ENCODE data around the gene NT5DC1.

NT5DC1 gene

DNA sequence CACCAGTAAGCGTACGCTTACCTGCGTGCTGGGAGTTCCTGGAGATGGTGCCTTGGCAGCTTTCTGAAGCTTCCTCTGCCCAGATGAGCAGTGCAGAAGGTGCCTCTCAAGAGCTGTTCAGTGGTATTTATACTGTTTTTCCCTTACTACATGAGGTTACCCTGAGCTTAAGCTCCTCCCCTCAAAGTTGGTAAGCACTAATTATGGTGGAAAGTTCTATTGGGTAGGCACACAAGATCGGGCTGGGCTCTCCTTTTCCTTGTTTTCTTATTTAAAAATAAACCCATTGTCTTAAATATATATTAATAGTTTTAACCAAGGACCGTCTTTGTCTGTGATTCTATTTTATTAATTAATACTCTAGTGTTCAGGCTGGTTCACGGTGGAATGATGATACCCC, 25.4 kb downstream of the NT5DC1 start, which contains the start of gene COL10A1:
TSS of gene COL10A1 (minus strand) at position 101 of the 400 bp plus-strand sequence. CDS start 640 bp downstream, outside the sequence.
- no peak for DNase-seq (ENCODE audit: low read depth)
- H3K4me3 ChIP-seq (ENCODE audit: low read depth, low read length) = no peak within 1 kb of the TSS

DNA sequence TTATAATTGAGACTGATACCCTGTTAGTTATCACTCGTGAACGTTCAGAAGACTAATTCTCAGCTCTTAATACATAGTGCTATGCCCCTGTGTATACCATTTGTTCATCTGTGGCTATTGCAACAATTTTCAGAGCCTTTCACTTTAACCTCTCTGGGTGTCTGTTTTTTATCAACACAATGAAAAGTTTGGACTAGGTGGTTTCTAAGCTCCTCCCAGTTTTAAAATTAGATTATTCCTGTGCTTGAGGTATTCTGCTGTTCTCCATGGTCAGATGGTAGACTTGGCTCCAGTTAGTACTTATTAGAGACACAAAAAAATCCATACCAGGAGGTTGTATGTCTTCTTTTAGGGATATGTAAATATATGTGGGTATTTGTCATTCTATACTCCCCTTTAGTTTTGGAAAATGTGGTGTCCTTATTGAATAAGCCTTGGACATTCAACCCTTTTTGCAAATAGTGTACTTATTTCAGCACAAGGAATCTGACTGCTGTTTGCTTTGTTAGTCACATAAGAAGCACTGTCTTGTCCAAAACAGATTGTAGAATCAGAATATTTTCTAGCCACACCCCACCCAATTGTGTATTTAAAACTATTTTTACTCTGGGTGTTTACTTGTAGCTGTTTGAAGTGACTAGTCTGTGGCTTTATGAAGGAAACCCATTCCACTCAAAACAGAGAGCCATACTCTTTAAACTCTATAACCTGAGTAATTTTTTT, 27.3 kb downstream of the NT5DC1 start:
- no peak overlapping the region for H3K4me3 ChIP-seq (ENCODE audit: low read depth, low read length)

DNA sequence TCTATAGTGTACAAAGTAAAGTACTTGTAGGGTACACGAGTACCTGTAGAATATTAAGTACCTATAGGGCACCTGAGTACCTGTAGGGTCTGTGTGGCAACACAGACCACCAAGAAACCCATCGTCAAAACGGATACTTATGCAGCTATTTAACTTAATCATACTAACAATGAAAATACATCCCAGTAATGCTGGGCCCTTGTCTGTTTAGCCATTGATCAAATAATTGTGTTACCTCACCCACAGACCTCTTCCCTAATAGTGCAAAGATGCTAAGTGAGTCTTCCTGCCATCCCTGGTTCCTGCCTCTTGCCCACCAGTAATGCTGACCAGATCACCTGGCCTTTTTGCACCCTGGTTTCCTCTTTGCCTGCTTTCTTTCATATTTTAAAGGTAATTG, 32.8 kb downstream of the NT5DC1 start:
- no peak for DNase-seq (ENCODE audit: low read depth)
- no peak overlapping the region for H3K4me3 ChIP-seq (ENCODE audit: low read depth, low read length)

More for the DNA sequence above, 27.3 kb downstream of the NT5DC1 start:
- no peak for DNase-seq (ENCODE audit: low read depth)

DNA sequence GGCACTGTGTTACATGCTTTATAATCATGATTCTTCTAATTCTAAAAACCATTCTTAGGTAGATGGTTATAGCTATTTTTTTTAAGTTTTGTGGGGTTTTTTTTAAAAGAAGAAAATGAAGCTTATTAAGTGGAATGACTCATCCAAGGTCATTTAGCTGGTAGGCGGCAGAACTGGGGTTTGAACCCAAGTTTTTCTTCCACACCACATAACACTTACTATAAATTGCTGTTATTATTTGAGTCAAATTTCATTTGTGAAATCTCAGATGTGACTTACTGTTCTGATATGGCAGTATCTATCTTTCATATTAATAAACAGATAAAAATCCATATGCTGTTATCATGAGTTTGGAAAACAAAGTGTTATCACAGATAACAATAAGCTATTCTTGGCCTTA, 35.7 kb downstream of the NT5DC1 start:
- H3K4me3 ChIP-seq (ENCODE audit: low read depth, low read length) = no peak overlapping the region
- DNase-seq (ENCODE audit: low read depth) = no peak

DNA sequence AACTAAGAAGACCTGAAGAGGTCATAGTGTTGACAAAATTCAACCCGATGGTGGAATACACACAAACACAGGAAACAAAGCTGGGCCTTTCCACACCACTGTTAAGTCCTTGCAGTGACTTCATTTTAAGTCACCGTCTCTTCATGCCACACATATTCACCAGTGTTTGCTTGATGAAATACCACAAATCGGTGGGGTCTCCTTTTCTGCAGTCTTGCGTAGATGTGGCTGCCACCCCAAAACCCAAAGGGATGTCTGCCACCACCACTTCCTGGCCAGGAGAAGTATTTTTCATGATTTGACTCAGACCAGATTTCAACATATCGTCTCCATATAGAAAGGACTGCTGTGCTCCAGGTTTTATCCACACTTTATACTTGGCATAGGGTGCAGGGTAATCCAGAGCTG, 36.3 kb downstream of the NT5DC1 start:
- DNase-seq (ENCODE audit: low read depth) = no peak
- H3K4me3 ChIP-seq (ENCODE audit: low read depth, low read length) = no peak overlapping the region

DNA sequence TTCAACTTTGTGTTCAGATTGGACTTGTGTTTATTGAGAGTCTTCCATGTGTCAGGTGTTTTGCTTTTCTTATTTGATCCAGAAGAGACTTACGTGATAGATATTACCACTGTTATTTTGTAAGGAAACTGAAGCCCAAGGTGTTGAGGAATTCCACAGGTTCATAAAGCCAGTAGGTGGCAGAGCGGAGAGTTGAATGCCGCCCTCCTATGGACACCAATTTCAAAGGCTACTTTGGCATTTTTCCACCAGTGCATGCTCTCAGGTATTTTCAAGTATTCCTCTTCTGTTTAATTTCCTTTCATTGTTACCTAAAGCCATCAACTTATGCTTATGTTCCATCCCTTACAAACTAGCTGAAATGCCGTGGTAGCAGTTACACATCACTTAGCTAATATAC, 39.3 kb downstream of the NT5DC1 start:
- no peak for DNase-seq (ENCODE audit: low read depth)
- no peak overlapping the region for H3K4me3 ChIP-seq (ENCODE audit: low read depth, low read length)

DNA sequence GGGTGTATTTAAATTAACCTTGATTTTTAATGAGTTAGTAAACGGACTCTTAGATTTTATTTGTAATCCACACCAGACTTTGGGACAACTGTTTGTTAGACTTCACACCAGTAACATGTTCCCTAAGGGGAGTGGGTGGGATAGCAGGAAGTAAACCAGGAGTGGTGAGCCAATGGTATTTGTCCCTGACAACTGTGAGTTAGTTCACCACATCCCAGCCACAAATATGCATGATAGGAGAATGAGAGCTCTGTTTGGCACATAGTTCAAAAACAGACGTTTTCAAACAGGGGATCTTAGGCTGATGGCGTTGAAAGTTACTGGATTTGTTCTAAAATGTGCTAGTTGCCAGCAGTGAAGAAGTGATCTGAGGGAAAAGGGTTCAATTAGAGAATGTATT, 44.0 kb downstream of the NT5DC1 start:
- peak; percentile 76 for DNase-seq (ENCODE audit: low read depth)
- no peak overlapping the region for H3K4me3 ChIP-seq (ENCODE audit: low read depth, low read length)

DNA sequence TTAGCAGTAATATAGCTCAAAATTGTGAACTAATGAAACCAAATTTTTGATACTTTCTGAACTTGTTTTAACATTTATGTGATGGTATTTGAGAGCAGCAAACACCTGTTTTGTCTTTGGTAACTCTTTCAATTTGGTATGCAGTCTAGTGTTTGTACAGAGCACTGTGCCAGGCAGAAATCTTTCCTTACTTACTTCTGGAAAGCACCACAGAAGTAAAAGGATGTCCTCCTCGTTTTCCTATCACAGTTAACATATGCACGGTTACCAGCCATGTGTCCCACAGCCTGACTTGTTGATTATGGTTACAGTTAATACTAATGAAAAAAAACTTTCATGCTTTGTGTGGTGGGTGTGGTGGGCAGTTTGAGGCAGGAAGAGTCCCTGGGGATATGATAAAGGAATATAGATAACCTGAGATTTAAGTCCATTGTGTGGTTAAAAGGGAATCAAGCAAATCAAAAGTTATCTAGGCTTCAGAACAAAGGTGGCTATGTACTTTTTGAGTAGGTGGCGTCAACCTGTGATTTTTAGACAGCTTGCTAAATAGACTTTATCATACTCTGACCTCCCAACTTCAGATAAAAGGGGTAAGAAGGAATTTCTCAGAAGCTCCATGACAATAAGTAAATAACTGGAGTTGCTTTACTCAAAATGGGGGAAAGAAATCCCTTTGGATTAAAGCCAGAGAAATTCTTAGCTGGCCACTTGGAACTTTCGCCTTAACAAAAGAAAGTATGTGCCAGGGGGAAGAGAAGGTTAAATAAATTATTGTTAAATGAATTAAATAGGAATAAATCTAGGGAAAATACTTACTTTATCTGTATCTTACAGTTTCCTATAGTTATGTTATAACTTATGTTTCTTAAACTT, 45.4 kb downstream of the NT5DC1 start:
- DNase-seq (ENCODE audit: low read depth) = no peak
- H3K4me3 ChIP-seq (ENCODE audit: low read depth, low read length) = no peak overlapping the region

DNA sequence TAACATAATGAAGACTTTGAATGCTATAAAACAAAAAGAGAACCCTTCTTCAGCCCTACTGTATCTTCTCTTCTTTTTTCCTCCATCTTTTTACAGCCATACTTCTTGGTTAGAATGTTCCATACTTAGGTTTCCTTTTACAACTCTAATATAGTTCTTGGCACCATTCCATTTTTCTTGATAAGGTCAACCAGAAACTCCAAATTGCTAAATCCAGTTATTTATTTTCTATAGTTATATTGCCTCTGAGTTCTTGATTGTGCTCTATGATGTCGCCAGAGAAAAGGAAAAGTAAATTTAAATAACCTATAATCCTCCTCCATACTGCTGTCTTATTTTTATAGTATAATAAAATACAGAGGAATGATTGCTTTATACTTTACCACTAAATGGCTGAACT, 52.0 kb downstream of the NT5DC1 start:
- no peak for DNase-seq (ENCODE audit: low read depth)

DNA sequence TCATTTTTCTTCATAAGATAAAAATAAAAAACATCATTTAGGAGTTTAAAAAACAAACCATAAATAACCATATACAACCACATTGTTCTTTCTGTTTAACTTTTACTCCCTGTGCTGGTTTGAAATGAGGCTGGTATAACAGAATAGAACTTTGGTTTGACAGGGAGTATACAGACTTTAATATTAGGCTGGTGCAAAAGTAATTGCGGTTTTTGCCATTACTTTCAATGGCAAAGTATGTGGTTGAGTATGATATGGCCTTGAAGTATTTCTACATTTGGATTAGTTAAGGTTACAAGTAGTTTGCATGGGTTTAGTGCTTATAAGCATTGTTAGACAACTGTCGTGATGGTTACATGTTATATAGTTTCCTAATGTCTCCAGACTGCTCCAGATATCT, 54.2 kb downstream of the NT5DC1 start:
- H3K4me3 ChIP-seq (ENCODE audit: low read depth, low read length) = no peak overlapping the region
- no peak for DNase-seq (ENCODE audit: low read depth)

More for the DNA sequence above, 52.0 kb downstream of the NT5DC1 start:
- H3K4me3 ChIP-seq (ENCODE audit: low read depth, low read length) = no peak overlapping the region

DNA sequence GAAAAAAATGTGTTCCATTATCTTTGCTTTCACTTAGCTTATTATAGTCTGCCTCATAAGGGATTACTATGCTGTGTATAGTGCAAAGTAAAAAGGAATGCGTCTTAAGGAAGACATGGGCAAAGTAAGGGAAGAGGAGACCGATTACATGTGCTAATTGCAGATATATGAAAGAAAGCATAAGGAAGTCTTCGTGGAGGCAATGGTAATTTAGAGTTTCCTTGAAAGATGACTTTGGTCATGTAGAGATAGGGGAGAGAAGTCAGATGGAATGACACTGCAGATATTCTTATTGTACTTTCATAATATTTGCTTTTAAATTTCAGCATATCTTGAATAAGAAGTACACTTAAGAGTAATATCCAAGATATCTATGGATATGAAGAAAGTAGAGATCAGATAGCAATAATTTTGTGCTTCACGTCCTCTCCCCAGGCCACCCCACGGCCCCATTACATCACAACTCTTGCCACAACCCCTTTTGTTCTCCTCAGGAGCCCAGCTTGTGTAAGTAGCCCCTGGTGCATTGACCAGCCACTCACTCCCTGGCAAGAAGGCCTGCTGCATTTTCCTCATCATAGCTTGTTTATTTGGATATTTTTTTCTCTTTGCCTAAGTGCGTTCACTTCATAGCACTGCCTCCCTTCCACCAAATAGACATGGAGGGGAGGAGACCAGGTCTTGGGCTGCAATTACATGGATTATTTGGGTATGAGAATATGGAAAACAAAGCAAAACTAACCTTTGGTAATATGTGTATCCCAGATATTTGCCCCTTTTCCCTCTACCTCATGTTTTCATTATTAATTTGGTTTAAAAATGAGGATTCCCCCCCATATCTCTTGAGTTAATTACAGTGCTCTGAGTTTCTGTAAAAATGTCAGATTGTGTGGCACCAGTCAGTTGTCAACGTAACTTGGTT, 56.0 kb downstream of the NT5DC1 start:
- DNase-seq (ENCODE audit: low read depth) = no peak
- H3K4me3 ChIP-seq (ENCODE audit: low read depth, low read length) = no peak overlapping the region

DNA sequence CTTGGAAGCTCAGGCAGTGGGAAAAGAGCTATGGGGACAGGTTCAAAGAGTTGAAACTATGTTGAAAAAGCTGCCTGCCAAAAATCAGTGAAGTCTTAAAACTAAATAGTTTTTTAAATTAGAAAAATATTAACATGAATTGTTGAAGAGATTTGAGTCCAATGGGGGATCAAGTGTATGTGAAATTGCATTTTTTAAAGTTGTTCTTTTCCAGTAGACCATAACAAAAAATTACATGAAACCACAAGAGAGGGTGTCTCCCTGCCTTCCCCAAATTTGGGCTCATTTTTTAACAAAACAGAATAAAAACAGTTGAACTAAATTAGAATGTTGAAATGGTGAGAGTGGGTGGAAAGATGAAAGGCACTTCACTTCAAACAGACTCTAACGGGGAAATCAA, 56.7 kb downstream of the NT5DC1 start:
- H3K4me3 ChIP-seq (ENCODE audit: low read depth, low read length) = no peak overlapping the region

DNA sequence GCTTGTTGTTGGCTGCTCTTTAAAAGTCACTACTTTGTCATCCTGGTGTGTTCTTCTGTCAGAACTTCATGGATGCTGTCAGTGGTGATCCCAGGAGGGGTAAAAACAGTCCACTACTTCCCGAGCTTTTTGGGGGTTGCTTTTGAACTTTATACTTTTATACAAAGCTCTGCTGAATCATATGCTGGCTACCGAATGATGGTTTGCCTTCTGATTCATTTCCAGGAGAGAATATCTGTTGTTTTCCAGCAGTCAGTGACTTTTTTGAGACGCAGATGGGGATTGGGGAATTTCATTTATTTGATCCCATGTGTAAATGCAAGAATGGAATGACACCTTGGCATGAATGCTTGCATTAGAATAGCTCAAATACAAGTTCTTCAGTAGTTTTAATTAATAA, 58.0 kb downstream of the NT5DC1 start:
- no peak for DNase-seq (ENCODE audit: low read depth)

More for the DNA sequence above, 56.7 kb downstream of the NT5DC1 start:
- DNase-seq (ENCODE audit: low read depth) = no peak

DNA sequence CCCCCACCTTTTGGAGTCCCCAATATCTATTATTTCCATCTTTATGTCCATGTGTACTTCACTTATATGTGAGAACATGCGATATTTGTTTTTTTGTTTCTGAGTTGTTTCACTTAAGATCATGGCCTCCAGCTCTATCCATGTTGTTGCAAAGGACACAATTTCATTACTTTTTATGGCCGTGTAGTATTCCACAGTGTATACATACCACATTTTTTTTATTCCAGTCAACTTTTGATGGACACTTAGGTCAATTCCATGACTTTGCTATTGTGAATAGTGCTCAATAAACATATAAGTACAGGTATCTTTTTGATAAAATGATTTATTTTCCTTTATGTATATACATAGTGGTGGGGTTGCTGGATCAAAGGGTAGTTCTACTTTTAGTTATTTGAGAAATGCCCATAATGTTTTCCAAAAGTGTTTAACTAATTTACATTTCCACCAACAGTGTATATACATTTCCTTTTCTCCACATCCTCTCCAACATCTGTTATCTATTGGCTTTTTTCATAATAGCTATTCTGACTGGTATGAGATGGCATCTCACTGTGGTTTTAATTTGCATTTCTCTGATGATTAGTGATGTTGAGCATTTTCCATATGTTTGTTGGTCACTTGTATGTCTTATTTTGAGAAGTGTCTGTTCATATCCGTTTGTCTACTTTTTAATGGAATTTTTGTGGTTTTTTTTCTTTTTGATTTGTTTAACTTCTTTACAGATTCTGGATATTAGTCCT, 59.3 kb downstream of the NT5DC1 start:
- H3K4me3 ChIP-seq (ENCODE audit: low read depth, low read length) = no peak overlapping the region

More for the DNA sequence above, 58.0 kb downstream of the NT5DC1 start:
- H3K4me3 ChIP-seq (ENCODE audit: low read depth, low read length) = no peak overlapping the region

DNA sequence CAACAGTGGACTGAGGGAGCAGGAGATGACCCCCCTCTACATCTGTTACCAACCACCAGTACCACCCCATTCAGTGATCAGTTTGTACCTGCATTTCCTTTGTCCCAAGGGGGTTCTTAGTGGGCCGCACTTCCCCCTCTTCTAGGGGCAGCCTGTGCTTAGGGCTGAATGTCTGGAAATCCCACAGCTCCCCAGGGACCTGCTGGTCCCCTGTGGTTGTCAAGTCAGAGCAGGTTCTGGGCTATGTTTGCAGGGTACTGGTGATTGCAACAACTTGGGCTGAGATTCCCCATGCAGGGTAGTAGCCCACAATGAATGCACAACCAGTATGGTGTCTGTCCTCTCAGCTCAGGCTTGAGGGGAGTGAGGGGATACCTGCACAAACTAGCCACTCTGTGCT, 64.9 kb downstream of the NT5DC1 start:
- H3K4me3 ChIP-seq (ENCODE audit: low read depth, low read length) = no peak overlapping the region
- DNase-seq (ENCODE audit: low read depth) = no peak

More for the DNA sequence above, 59.3 kb downstream of the NT5DC1 start:
- no peak for DNase-seq (ENCODE audit: low read depth)

DNA sequence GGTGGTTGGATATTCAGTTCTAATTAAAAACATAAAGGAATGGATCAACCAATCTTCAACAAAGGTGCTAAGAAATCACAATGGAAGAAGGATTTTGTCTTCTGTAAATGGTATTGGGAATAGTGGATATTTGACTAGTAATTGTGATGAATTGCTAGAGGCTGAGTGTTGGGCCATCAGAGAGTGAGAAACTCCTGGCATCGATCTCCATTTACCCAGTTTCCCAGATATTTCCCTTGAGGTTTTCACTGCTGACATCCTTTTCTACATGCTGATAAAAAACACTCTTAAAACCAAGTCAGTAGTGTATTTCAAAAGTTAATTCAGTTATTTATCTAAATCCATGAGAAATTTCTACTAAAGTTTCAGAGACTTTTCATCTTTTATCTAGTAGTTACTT, 65.7 kb downstream of the NT5DC1 start:
- H3K4me3 ChIP-seq (ENCODE audit: low read depth, low read length) = no peak overlapping the region
- DNase-seq (ENCODE audit: low read depth) = no peak

DNA sequence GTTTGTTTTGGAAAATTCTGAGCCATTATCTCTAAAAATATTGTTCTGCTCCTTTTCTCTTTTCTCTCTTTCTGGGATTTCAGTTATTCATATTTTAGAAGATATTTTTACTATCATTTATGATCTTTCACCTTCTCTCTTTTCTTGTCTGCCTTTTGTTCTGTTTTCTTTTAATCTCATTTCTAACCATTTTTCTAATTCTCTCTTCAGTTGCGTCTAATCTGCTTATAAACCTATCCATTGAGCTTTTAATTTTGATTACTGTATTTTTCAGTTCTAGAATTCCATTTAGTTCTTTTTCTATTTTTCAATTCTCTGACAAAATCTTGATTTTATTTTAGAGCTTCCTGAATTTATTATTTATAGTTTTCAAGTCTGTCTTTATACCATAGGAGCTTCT, 67.5 kb downstream of the NT5DC1 start:
- no peak for DNase-seq (ENCODE audit: low read depth)
- no peak overlapping the region for H3K4me3 ChIP-seq (ENCODE audit: low read depth, low read length)

DNA sequence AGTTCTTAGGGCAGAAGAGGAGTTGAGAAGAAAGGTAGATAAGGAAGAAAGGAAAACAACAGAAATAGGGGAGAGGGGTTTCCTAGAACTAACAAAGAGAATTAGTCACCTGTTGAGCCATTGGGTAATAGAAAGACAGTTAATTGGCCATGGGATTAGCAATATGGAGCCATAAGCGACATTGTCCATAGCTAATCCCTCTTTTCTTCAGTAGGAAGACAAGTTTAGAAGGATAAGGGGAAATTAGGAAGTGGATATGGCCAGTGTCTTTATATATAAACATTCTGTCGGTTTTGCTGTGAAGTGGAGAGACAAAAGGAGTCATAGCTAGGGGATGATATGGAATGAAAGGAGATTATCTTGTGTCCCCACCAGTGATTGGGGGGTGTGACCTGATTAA, 69.2 kb downstream of the NT5DC1 start:
- DNase-seq (ENCODE audit: low read depth) = no peak

More for the DNA sequence above, 69.2 kb downstream of the NT5DC1 start:
- H3K4me3 ChIP-seq (ENCODE audit: low read depth, low read length) = no peak overlapping the region

Measured in skeletal muscle cell (primary cell).